ENCODE measurements around the gene PRDM16.

- TF ChIP-seq CTCF (conservative IDR thresholded peaks at IDR 0.05; ENCODE audit: low read length) (no peak), EZH2phosphoT487 (IDR thresholded peaks at IDR 0.05; ENCODE audit: borderline replicate concordance) (no peak)
These were observed 175.3 kb downstream of the PRDM16 start for GRCh38 chr1:3244025-3244926.
